Hepatic stellate cell (primary cell): ENCODE results near the gene ZNF823.
A peak's percentile ranks its signal among the peaks of the same experiment; 100 is the strongest.
"Not testable (repeated sequence)": the region's sequence is repeated elsewhere in the genome, so short reads cannot be mapped to it uniquely, and the experiment has no call there.

Experiments used
- DNase-seq: peaks from one replicate; pipeline ENCODE4 v3.0.0; 2011; ENCODE audit warnings: low spot score

The ZNF823 gene

DNA sequence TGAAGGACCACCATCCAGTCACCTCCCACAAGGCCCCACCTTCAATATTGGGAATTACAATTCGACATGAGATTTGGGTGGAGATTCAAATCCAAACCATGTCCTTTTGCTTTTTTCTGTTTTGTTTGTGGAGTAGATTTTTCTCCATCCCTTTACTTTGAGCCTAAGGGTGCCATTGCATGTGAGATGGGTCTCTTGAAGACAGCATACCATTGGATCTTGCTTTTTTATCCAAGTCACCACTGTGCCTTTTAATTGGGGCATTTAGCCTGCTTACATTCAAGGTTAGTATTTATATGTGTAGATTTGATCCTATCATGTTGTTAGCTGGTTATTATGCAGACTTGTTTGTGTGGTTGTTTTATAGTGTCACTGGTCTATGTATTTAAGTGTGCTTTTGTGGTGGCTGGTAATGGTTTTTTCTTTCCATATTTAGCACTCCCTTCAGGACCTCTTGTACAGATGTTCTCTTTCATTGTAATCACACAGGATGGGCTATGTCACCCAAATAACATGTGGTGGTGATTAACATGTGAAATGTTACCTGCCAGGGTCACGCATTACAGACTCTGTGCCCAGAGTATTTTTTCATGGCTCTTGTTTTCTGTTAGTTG lies 58.0 kb downstream of the ZNF823 start:
- no peak for DNase-seq

DNA sequence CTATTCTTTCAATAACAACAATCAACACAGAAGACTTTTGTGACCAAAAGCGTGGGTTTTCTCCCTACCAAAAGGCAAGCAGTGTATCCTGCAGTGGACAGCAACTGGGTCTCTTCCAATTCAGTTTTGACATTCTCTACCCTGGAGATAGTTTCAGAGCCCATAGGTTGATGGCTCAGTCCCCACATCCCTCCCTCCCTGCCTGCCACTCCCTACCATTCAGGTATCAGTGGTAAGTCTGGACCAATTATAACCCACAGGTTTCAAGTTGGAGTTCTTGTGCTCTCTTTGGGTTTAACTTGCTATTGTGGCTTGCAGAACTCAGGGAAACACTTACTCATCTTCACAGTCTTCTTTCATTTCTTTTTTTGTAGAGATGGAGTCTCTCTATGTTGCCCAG lies 60.2 kb downstream of the ZNF823 start:
- no peak for DNase-seq

DNA sequence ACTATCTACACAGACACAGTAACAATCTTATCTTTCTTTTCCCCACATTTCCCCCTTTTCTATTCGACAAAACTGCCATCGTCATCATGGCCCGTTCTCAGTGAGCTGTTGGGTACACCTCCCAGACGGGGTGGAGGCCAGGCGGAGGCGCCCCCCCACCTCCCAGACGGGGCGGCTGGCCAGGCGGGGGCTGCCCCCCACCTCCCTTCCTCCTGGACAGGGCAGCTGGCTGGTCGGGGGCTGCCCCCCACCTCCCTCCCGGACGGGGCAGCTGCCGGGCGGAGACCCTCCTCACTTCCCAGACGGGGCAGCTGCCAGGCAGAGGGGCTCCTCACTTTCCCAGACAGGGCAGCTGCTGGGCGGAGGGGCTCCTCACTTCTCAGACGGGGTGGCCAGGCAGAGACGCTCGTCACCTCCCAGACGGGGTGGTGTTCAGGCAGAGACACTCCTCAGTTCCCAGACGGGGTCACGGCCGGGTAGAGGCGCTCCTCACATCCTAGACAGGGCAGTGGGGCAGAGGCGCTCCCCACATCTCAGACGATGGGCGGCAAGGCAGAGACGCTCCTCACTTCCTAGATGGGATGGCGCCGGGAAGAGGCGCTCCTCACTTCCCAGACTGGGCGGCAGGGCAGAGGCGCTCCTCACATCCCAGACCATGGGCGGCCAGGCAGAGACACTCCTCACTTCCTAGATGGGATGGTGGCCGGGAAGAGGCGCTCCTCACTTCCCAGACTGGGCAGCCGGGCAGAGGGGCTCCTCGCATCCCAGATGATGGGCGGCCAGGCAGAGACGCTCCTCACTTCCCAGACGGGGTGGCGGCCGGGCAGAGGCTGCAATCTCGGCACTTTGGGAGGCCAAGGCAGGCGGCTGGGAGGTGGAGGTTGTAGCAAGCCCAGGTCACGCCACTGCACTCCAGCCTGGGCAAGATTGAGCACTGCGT lies 61.8 kb downstream of the ZNF823 start:
- DNase-seq: not testable (repeated sequence)

DNA sequence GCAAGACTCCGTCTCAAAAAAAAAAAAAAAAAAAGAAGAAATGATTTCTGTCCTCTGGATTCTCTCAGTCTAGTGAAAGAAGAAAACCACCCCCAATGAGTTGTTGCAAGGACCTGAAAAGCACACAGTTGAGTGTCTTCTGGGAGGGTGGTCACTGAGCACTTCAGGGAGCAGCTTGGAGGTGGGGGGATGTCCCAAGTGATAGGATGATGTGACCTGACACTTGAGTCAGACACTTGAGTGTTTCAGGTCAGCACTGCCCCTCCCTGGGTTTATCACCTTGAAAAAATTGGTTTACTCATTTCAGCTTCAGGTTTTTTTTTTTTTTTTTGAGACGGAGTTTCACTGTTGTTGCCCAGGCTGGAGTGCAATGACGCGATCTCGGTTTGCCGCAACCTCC lies 63.2 kb downstream of the ZNF823 start:
- DNase-seq: no peak

DNA sequence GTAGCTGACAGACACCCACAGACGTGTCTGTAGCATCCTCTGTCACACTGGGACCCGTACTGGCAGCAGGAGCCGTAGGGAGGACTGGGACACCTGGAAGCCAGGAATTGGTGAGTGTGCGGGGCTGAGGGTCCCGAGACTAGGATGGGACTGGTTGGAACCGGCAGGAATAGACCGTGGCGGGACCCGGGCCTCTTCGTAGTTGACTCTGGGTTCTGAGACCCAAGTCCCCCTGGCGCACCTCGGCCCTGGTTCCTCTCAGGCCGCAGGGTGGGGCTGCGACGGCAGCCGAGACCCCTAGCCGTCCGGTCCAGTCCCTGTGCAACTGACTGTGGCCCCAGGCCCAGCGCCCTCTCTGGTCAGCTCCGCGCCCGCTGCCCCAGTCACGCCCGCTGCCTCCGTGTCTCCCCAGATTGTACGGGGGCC lies 64.7 kb downstream of the ZNF823 start:
- no peak for DNase-seq

DNA sequence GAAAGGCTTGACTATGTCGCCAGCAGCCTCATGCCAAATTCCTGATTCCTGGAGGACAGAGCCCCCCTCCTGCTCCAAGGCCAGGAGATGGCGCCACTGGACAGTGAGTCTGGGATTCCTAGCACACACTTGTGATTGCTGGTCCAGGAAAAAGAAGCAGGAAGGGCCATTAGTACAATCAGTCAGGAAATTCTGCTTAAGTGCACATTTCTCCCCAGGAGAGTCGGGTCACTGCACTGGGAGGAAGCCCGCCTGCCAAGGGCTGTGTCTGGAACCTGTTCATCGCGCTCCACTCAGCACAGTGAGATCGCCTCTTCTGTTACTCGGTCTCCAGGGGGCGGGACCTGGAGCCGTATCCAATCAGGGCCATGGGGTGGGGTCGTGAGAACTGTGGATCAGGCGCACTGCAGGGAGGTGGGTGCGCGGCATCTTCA lies 65.1 kb downstream of the ZNF823 start:
- DNase-seq: peak; percentile 68
